ENCODE measurements around the gene GCN1.
A peak's percentile ranks its signal among the peaks of the same experiment; 100 is the strongest.

GCN1 gene

DNA sequence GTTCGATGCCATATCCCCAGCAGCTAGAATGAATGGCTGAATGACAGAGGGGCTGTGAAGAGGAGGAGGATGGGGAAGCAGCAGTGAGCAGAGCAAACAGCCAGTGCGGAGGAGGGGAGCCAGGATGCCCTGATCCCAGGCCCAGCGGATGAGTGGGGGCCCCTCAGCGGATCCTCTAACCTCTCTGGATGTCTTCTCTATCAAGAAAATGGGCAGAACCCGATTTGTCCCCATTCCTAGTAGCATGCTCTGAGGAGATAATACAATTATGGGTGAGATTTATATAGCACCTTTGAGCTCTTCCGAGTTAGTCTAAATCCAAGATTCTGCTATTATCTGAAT lies 36.4 kb upstream of the GCN1 start:
- Histone ChIP-seq H3K27me3 (ENCODE audit: control insufficient read depth in 1 of 2, insufficient read depth in 1 of 2, low read length in 2 of 2) (no peaks in the 10 kb centered on the region), H3K4me3 (ENCODE audit: insufficient read depth in 1 of 2, low read depth in 1 of 2, low read length in 2 of 2) (peak overlapping the region in 1 of 2 experiments; percentile 59), H2BK120ac (ENCODE audit: low read depth, low read length) (peak overlapping the region; percentile 99), H3K4me1 (ENCODE audit: control insufficient read depth, insufficient read depth, low read depth, low read length) (peaks cover 77% of the 10 kb centered on the region), H4K91ac (ENCODE audit: low read length) (peak overlapping the region; percentile 100), H3K79me1 (replicated peaks; ENCODE audit: low read length, poor library complexity, severe bottlenecking) (peaks cover 2% of the 10 kb centered on the region), H2AK5ac (ENCODE audit: low read length, severe bottlenecking) (peak overlapping the region; percentile 100), H2BK12ac (ENCODE audit: low read length in 2 of 2) (peak overlapping the region; percentile 95 to 100), H3K18ac (ENCODE audit: low read depth in 1 of 2, low read length in 2 of 2) (peak overlapping the region; percentile 97 to 100), H3K36me3 (ENCODE audit: control insufficient read depth in 1 of 2, insufficient read depth in 2 of 2, low read depth in 1 of 2, low read length in 2 of 2) (peaks cover 8 to 13% of the 10 kb centered on the region in 2 experiments), H3K9ac (ENCODE audit: low read length) (peak overlapping the region; percentile 88), H3K4me2 (ENCODE audit: low read length, poor library complexity, severe bottlenecking) (peak overlapping the region; percentile 36), H2BK15ac (ENCODE audit: low read depth, poor library complexity, severe bottlenecking) (peak overlapping the region; percentile 85), H3K27ac (ENCODE audit: low read length, poor library complexity, severe bottlenecking) (peak overlapping the region; percentile 99), H2BK5ac (ENCODE audit: low read depth, low read length, poor library complexity, severe bottlenecking) (peak overlapping the region; percentile 98), H3K4ac (ENCODE audit: low read depth in 1 of 2, low read length in 2 of 2) (peak overlapping the region; percentile 99), H3K23ac (ENCODE audit: low read length in 2 of 2) (peak overlapping the region in 1 of 2 experiments; percentile 29), H3K14ac (ENCODE audit: low read length in 2 of 2) (peak overlapping the region in 1 of 2 experiments; percentile 86), H4K8ac (ENCODE audit: low read length) (peak overlapping the region; percentile 98), H3K9me3 (ENCODE audit: control insufficient read depth, low read length) (no peaks in the 10 kb centered on the region), H2AFZ (ENCODE audit: low read depth, low read length) (no peak overlapping the region)
- DNase-seq, result no peak
- WGBS, result 0% methylated on average over 3 of the region's 6 CpGs

DNA sequence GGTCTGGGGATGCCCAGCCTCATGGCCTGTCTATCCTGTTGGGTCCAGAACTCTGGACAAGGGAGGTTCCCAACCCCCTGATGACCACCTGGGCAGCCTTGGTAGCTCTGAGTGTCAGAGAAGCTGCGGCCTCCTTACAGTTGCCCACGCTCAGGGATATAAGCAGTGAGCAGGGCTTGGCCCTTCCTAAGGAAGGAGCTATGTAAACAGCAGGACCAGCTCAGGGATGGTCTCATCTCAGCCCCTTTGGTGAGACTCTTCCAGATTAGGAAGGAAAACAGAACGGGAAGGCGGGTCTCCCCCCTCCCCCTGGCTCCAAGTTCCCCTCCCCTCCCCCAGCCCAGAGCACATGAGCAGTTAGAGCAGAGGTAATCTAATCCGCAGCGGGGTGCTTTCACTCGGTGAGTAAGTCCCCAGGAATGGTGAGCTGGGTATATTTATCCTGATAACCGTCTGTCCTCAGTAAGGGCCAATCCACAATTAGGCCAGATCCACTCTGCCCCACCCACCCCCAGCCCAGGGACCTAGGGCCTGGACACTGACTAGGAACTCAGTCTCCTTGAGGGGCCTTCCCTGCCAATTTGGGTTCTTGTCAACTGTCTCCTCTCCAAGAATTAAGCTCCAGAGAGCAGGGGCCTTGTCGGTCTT lies 35.9 kb upstream of the GCN1 start:
- peak overlapping the region; percentile 99 for H3K27ac ChIP-seq (ENCODE audit: low read length, poor library complexity, severe bottlenecking)
- no peaks in the 10 kb centered on the region for H3K27me3 ChIP-seq (ENCODE audit: control insufficient read depth in 1 of 2, insufficient read depth in 1 of 2, low read length in 2 of 2)
- peak overlapping the region in 1 of 2 experiments; percentile 59 for H3K4me3 ChIP-seq (ENCODE audit: insufficient read depth in 1 of 2, low read depth in 1 of 2, low read length in 2 of 2)
- WGBS, result 0% methylated on average over 7 of the region's 9 CpGs
- peak overlapping the region in 1 of 2 experiments; percentile 90 for H3K14ac ChIP-seq (ENCODE audit: low read length in 2 of 2)
- peak overlapping the region; percentile 100 for H4K91ac ChIP-seq (ENCODE audit: low read length)
- peak overlapping the region; percentile 97 to 100 for H3K18ac ChIP-seq (ENCODE audit: low read depth in 1 of 2, low read length in 2 of 2)
- peak overlapping the region; percentile 37 for H3K4me2 ChIP-seq (ENCODE audit: low read length, poor library complexity, severe bottlenecking)
- H3K9me3 ChIP-seq (ENCODE audit: control insufficient read depth, low read length), result no peaks in the 10 kb centered on the region
- peak overlapping the region; percentile 95 to 100 for H2BK12ac ChIP-seq (ENCODE audit: low read length in 2 of 2)
- H3K79me1 ChIP-seq (replicated peaks; ENCODE audit: low read length, poor library complexity, severe bottlenecking), result peaks cover 6% of the 10 kb centered on the region
- peak overlapping the region; percentile 85 for H2BK15ac ChIP-seq (ENCODE audit: low read depth, poor library complexity, severe bottlenecking)
- H3K4me1 ChIP-seq (ENCODE audit: control insufficient read depth, insufficient read depth, low read depth, low read length), result peaks cover 77% of the 10 kb centered on the region
- H3K9ac ChIP-seq (ENCODE audit: low read length), result peak overlapping the region; percentile 89
- H2AK5ac ChIP-seq (ENCODE audit: low read length, severe bottlenecking), result peak overlapping the region; percentile 100
- peak overlapping the region in 1 of 2 experiments; percentile 62 for H3K23ac ChIP-seq (ENCODE audit: low read length in 2 of 2)
- H3K36me3 ChIP-seq (ENCODE audit: control insufficient read depth in 1 of 2, insufficient read depth in 2 of 2, low read depth in 1 of 2, low read length in 2 of 2), result peaks cover 12 to 14% of the 10 kb centered on the region in 2 experiments
- H2AFZ ChIP-seq (ENCODE audit: low read depth, low read length), result no peak overlapping the region
- peak overlapping the region; percentile 98 for H2BK5ac ChIP-seq (ENCODE audit: low read depth, low read length, poor library complexity, severe bottlenecking)
- H2BK120ac ChIP-seq (ENCODE audit: low read depth, low read length), result peak overlapping the region; percentile 99
- peak overlapping the region; percentile 99 for H3K4ac ChIP-seq (ENCODE audit: low read depth in 1 of 2, low read length in 2 of 2)
- peak; percentile 96 for DNase-seq
- peak overlapping the region; percentile 98 for H4K8ac ChIP-seq (ENCODE audit: low read length)

DNA sequence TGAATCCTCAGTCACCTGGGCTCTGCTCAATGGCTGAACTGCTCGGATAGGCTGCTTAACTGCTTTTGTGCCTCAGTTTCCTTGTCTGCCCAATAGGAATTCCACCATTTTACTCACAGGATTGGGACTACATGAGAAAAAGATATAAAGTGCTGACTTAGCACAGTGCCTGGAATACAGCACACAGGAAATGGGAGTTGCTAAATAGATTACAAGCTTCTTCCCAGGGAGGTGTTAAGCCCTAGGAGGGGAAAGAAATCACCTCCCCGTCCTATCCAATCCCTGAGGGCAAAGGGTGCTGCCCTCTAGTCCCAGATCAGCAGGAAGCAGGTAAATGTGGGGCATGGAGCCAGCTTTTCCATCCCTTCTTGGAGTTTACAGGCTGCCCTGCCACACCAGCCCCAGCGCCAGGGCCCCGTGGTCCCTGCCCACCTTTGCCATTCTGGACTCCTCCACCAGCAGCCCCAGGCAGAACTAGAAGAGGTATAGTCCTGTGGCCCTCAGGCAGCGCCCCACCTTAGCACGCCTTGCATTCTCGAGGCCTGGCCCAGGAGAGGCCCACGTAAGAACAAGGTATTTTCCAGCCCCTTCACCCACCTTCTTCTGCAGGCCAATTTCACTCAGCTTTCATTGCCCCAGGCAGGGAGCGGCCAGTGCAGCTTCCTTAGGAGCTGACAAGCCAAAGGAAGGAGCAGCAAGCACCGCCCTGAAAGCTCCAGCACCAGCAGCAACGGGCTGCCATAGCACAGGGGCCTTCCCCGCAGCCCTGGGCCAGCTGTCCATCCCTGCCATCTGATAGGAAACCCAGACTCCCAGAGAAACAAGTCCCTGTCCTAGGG lies 35.2 kb upstream of the GCN1 start:
- Histone ChIP-seq H3K18ac (ENCODE audit: low read depth in 1 of 2, low read length in 2 of 2) (peak overlapping the region; percentile 97), H3K4me1 (ENCODE audit: control insufficient read depth, insufficient read depth, low read depth, low read length) (peaks cover 77% of the 10 kb centered on the region), H3K27ac (ENCODE audit: low read length, poor library complexity, severe bottlenecking) (peak overlapping the region; percentile 96), H3K36me3 (ENCODE audit: control insufficient read depth in 1 of 2, insufficient read depth in 2 of 2, low read depth in 1 of 2, low read length in 2 of 2) (peaks cover 13 to 18% of the 10 kb centered on the region in 2 experiments), H4K91ac (ENCODE audit: low read length) (peak overlapping the region; percentile 97), H2AFZ (ENCODE audit: low read depth, low read length) (no peak overlapping the region), H2BK5ac (ENCODE audit: low read depth, low read length, poor library complexity, severe bottlenecking) (peak overlapping the region; percentile 89), H3K9ac (ENCODE audit: low read length) (peak overlapping the region; percentile 89), H2BK12ac (ENCODE audit: low read length in 2 of 2) (peak overlapping the region; percentile 93 to 98), H3K4me2 (ENCODE audit: low read length, poor library complexity, severe bottlenecking) (no peak overlapping the region), H3K4ac (ENCODE audit: low read depth in 1 of 2, low read length in 2 of 2) (peak overlapping the region; percentile 54 to 95), H4K8ac (ENCODE audit: low read length) (peak overlapping the region; percentile 95), H2BK120ac (ENCODE audit: low read depth, low read length) (peak overlapping the region; percentile 90), H2AK5ac (ENCODE audit: low read length, severe bottlenecking) (peak overlapping the region; percentile 98), H3K23ac (ENCODE audit: low read length in 2 of 2) (peak overlapping the region in 1 of 2 experiments; percentile 62), H3K27me3 (ENCODE audit: control insufficient read depth in 1 of 2, insufficient read depth in 1 of 2, low read length in 2 of 2) (no peaks in the 10 kb centered on the region), H3K4me3 (ENCODE audit: insufficient read depth in 1 of 2, low read depth in 1 of 2, low read length in 2 of 2) (peak overlapping the region in 1 of 2 experiments; percentile 57), H3K79me1 (replicated peaks; ENCODE audit: low read length, poor library complexity, severe bottlenecking) (peaks cover 6% of the 10 kb centered on the region), H3K14ac (ENCODE audit: low read length in 2 of 2) (peak overlapping the region in 1 of 2 experiments; percentile 90), H2BK15ac (ENCODE audit: low read depth, poor library complexity, severe bottlenecking) (peak overlapping the region; percentile 85), H3K9me3 (ENCODE audit: control insufficient read depth, low read length) (no peaks in the 10 kb centered on the region)
- DNase-seq, result peak; percentile 79
- 27% methylated on average over 11 of the region's 12 CpGs for WGBS

DNA sequence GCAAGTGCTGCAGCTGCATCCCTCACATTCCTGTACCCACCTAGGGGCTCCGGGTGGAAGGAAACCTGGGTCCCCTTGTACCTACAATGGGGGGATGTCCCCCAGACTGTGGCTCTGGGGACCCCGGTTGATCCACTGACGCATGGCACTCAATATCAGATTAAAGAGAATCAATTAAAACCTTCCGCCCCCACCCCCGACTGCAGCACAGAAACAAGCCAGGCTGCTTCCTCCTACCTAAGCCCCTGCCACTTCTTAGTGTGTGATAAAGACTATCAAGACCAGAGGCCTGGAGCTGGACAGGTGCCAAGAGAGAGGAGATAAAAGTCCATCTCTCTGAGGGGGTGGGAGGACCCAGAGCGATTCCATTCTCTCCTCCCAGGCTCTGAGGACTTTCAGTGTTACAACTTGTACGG lies 34.6 kb upstream of the GCN1 start:
- Histone ChIP-seq H3K9me3 (ENCODE audit: control insufficient read depth, low read length) (no peaks in the 10 kb centered on the region), H2BK120ac (ENCODE audit: low read depth, low read length) (peak overlapping the region; percentile 90), H3K27ac (ENCODE audit: low read length, poor library complexity, severe bottlenecking) (peak overlapping the region; percentile 96), H3K4ac (ENCODE audit: low read depth in 1 of 2, low read length in 2 of 2) (peak overlapping the region; percentile 54 to 95), H3K4me2 (ENCODE audit: low read length, poor library complexity, severe bottlenecking) (peak overlapping the region; percentile 44), H3K18ac (ENCODE audit: low read depth in 1 of 2, low read length in 2 of 2) (peak overlapping the region; percentile 97), H2BK12ac (ENCODE audit: low read length in 2 of 2) (peak overlapping the region; percentile 46 to 97), H3K9ac (ENCODE audit: low read length) (peak overlapping the region; percentile 89), H2AFZ (ENCODE audit: low read depth, low read length) (no peak overlapping the region), H3K23ac (ENCODE audit: low read length in 2 of 2) (peak overlapping the region in 1 of 2 experiments; percentile 90), H2AK5ac (ENCODE audit: low read length, severe bottlenecking) (peak overlapping the region; percentile 98), H3K4me1 (ENCODE audit: control insufficient read depth, insufficient read depth, low read depth, low read length) (peaks cover 79% of the 10 kb centered on the region), H4K8ac (ENCODE audit: low read length) (peak overlapping the region; percentile 92), H3K14ac (ENCODE audit: low read length in 2 of 2) (no peak overlapping the region), H2BK5ac (ENCODE audit: low read depth, low read length, poor library complexity, severe bottlenecking) (peak overlapping the region; percentile 21), H2BK15ac (ENCODE audit: low read depth, poor library complexity, severe bottlenecking) (peak overlapping the region; percentile 6), H3K27me3 (ENCODE audit: control insufficient read depth in 1 of 2, insufficient read depth in 1 of 2, low read length in 2 of 2) (no peaks in the 10 kb centered on the region), H3K4me3 (ENCODE audit: insufficient read depth in 1 of 2, low read depth in 1 of 2, low read length in 2 of 2) (peak overlapping the region in 1 of 2 experiments; percentile 57), H4K91ac (ENCODE audit: low read length) (peak overlapping the region; percentile 92), H3K79me1 (replicated peaks; ENCODE audit: low read length, poor library complexity, severe bottlenecking) (peaks cover 11% of the 10 kb centered on the region), H3K36me3 (ENCODE audit: control insufficient read depth in 1 of 2, insufficient read depth in 2 of 2, low read depth in 1 of 2, low read length in 2 of 2) (peaks cover 18 to 19% of the 10 kb centered on the region in 2 experiments)
- peak; percentile 40 for DNase-seq
- 9% methylated on average over 4 of the region's 7 CpGs for WGBS
